Keratinocyte (primary cell): ENCODE results near the gene INPP4B. TPM values are rescaled to one million over a fixed set of nuclear protein-coding genes. Genes with fewer than 3 reads are reported as not detected.

Source experiments
- DNase-seq: peaks from one replicate; pipeline ENCODE4 v3.0.0-alpha.2; 2011; ENCODE audit warnings: low read depth, missing footprints, low spot score
- FAIRE-seq: peaks from 2 replicates; lab custom pipeline; 2011; peaks lifted over from hg19 to GRCh38; lab: Jason Lieb, UNC
- H2AFZ ChIP-seq: 2 replicates; pipeline ENCODE4 v1.6.0; 2012; ENCODE audit warnings: low read length, control low read depth, inconsistent platforms; ENCODE audit not compliant: control insufficient read depth
- H3K27ac ChIP-seq: 2 replicates; pipeline ENCODE4 v1.5.1; 2011; ENCODE audit warnings: low read length; ENCODE audit not compliant: control insufficient read depth, insufficient read depth
- H3K27me3 ChIP-seq: 3 replicates; pipeline ENCODE4 v1.6.0; 2011; ENCODE audit warnings: low read length; ENCODE audit not compliant: control insufficient read depth, insufficient read depth; ENCODE audit errors: extremely low read depth
- H3K36me3 ChIP-seq, 2 experiments: 2 replicates in 1 of 2; 3 replicates in 1 of 2; pipeline ENCODE4 v1.5.1; 2011; ENCODE audit warnings: low read length in 2 of 2, mild to moderate bottlenecking in 1 of 2; ENCODE audit not compliant: control insufficient read depth in 2 of 2, insufficient read depth in 2 of 2; ENCODE audit errors: extremely low read depth in 1 of 2
- H3K4me1 ChIP-seq: 3 replicates; pipeline ENCODE4 v1.5.1; 2011; ENCODE audit warnings: low read length; ENCODE audit not compliant: control insufficient read depth, insufficient read depth; ENCODE audit errors: extremely low read depth
- H3K4me2 ChIP-seq: 3 replicates; pipeline ENCODE4 v1.6.0; 2011; ENCODE audit warnings: low read depth, low read length; ENCODE audit not compliant: control insufficient read depth, insufficient read depth; ENCODE audit errors: extremely low read depth
- H3K4me3 ChIP-seq, 3 experiments: fragments of 200-600 bp in 1 of 3; sonication (generic) in 1 of 3; 2 replicates in 2 of 3; 3 replicates in 1 of 3; pipeline ENCODE4 v1.5.1; 2011 to 2016; ENCODE audit warnings: low read length in 3 of 3, mild to moderate bottlenecking in 3 of 3, control low read depth in 2 of 3, inconsistent platforms in 1 of 3, low read depth in 1 of 3, mixed read lengths in 1 of 3, mixed run types in 1 of 3, moderate library complexity in 1 of 3; ENCODE audit not compliant: control insufficient read depth in 2 of 3, insufficient read depth in 2 of 3; ENCODE audit errors: extremely low read depth in 1 of 3
- H3K79me2 ChIP-seq: 2 replicates; pipeline ENCODE4 v1.6.0; 2012; ENCODE audit warnings: low read length; ENCODE audit not compliant: control insufficient read depth, insufficient read depth
- H3K9ac ChIP-seq: 3 replicates; pipeline ENCODE4 v1.6.0; 2011; ENCODE audit warnings: low read length; ENCODE audit not compliant: control insufficient read depth, insufficient read depth; ENCODE audit errors: extremely low read depth
- H3K9me1 ChIP-seq: 3 replicates; pipeline ENCODE4 v1.6.0; 2011; ENCODE audit warnings: low read length; ENCODE audit not compliant: control insufficient read depth, insufficient read depth; ENCODE audit errors: extremely low read depth
- H3K9me3 ChIP-seq: 2 replicates; pipeline ENCODE4 v1.5.1; 2012; ENCODE audit warnings: low read depth, low read length; ENCODE audit not compliant: control insufficient read depth
- H4K20me1 ChIP-seq: 3 replicates; pipeline ENCODE4 v1.6.0; 2011; ENCODE audit warnings: low read length; ENCODE audit not compliant: control insufficient read depth, insufficient read depth; ENCODE audit errors: extremely low read depth
- EZH2 ChIP-seq: IDR thresholded peaks from one replicate; pipeline ENCODE4 v1.6.1; 2012; ENCODE audit warnings: inconsistent platforms, mild to moderate bottlenecking, low read length, moderate library complexity
- dilution Hi-C: fragments of 300-500 bp; cut with MboI; formaldehyde crosslinking; loops from one replicate; pipeline ENCODE4 v1.7.0; 2020; ENCODE audit warnings: low sequenced_read_pairs; ENCODE audit not compliant: extremely low pct_ligation_motif_present
- polyA plus RNA-seq, 5 experiments: library from polyadenylated mRNA; depleted of rRNA in 3 of 5; stranded (reverse) in 3 of 5; stranded (forward) in 1 of 5; unstranded in 1 of 5; fragments of >200 nt; gene quantifications; 1 replicate in 1 of 5; 2 replicates in 3 of 5; 3 replicates in 1 of 5; pipeline versions ENCODE4 v1.2.1 to v1.2.3, GENCODE V29; 2011 to 2012; ENCODE audit warnings: missing spikeins in 2 of 5, low read depth in 1 of 5, low replicate concordance in 1 of 5
- TF ChIP-seq, protein P1 (sequence below), 3 experiments: IDR thresholded peaks in 1 of 3; conservative IDR thresholded peaks in 1 of 3; optimal IDR thresholded peaks in 1 of 3; 2 replicates in 2 of 3; 3 replicates in 1 of 3; pipeline versions ENCODE3 to v1.5.1; 2011; ENCODE audit warnings: low read length in 3 of 3, mild to moderate bottlenecking in 3 of 3, moderate library complexity in 2 of 3, control low read depth in 1 of 3, inconsistent platforms in 1 of 3; ENCODE audit not compliant: insufficient read depth in 2 of 3; ENCODE audit errors: extremely low read depth in 1 of 3

INPP4B gene
- polyA plus RNA-seq, 1 donor (not counting 4 experiments of a cell fraction or from before 2014, with no cell fraction given): 50.2 TPM

DNA sequence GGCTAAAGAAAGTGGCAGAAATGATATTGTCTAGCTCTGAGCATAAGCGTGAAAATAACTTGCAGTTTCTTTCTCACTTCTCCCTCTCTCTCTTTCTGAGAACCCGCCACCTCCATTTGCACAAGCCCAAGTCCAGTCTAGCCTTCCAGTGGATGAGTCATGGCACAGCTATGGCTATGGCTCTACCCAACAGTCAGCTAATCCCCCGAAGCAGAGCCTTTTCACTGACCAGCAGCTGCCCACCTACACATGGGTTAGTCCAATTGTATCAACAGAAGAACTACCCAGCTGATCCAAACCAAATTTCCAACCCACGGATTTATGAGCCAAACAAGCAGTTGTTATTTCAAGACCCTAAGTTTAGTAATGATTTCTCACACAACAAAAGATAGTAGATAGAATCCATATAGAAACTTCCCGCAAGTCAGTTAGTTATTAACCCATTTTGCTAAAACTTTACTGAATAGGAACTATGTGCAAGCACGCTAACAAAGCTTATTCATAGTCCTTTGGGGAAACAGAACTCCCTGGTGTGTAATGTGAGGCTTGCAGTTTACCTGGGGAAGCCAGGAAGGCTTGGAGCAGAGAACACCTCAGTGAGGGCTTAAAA is 282.3 kb downstream of the INPP4B start:
- no peak overlapping the region for H2AFZ ChIP-seq
- no peaks in the 10 kb centered on the region for H3K79me2 ChIP-seq
- no peaks in the 10 kb centered on the region for H3K27me3 ChIP-seq
- H4K20me1 ChIP-seq: no peaks in the 10 kb centered on the region
- no peaks in the 10 kb centered on the region for H3K36me3 ChIP-seq
- H3K9me3 ChIP-seq: no peaks in the 10 kb centered on the region
- no peak overlapping the region for H3K27ac ChIP-seq
- H3K4me1 ChIP-seq: peaks cover 11% of the 10 kb centered on the region
- DNase-seq (no peak), FAIRE-seq (peak; percentile 87)
- H3K9me1 ChIP-seq: no peaks in the 10 kb centered on the region
- no peak overlapping the region for H3K4me3 ChIP-seq
- no peak for TF ChIP-seq EZH2
- TF ChIP-seq, protein P1, sequence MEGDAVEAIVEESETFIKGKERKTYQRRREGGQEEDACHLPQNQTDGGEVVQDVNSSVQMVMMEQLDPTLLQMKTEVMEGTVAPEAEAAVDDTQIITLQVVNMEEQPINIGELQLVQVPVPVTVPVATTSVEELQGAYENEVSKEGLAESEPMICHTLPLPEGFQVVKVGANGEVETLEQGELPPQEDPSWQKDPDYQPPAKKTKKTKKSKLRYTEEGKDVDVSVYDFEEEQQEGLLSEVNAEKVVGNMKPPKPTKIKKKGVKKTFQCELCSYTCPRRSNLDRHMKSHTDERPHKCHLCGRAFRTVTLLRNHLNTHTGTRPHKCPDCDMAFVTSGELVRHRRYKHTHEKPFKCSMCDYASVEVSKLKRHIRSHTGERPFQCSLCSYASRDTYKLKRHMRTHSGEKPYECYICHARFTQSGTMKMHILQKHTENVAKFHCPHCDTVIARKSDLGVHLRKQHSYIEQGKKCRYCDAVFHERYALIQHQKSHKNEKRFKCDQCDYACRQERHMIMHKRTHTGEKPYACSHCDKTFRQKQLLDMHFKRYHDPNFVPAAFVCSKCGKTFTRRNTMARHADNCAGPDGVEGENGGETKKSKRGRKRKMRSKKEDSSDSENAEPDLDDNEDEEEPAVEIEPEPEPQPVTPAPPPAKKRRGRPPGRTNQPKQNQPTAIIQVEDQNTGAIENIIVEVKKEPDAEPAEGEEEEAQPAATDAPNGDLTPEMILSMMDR (optimal IDR thresholded peaks at IDR 0.05 in 1 of 3, IDR thresholded peaks at IDR 0.05 in 1 of 3, conservative IDR thresholded peaks at IDR 0.05 in 1 of 3; ENCODE audit: extremely low read depth in 1 of 3, insufficient read depth in 2 of 3, low read length in 3 of 3): no peak
- dilution Hi-C loops: loop anchor here (25.0 kb wide), 1 partner anchor 176 kb away; no protein-coding TSS in a partner anchor
- H3K9ac ChIP-seq: no peak overlapping the region
- no peak overlapping the region for H3K4me2 ChIP-seq

DNA sequence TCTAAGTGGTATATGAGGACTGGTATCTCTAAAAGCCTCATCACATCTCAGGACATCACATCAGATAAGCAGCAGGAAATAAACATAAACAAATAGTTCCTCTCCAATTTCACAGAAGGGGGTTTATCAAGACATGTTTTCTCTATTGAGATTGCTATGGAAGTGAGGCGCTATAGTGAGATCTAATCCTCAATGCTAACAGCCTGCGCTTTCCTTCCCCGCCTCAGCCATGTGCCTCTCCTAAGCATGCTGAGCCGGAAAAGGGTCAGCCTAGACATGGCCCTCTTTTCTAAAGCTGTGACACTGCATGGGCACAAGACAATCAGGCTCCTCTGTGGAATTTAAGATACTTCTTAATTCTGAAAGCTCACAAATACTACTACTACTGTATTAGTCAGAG is 286.1 kb downstream of the INPP4B start:
- dilution Hi-C loops: loop anchor here (25.0 kb wide), 1 partner anchor 173 kb away; no protein-coding TSS in a partner anchor
- TF ChIP-seq, protein P1 (optimal IDR thresholded peaks at IDR 0.05 in 1 of 3, IDR thresholded peaks at IDR 0.05 in 1 of 3, conservative IDR thresholded peaks at IDR 0.05 in 1 of 3; ENCODE audit: extremely low read depth in 1 of 3, insufficient read depth in 2 of 3, low read length in 3 of 3): no peak
- no peak for TF ChIP-seq EZH2
- H3K27me3 ChIP-seq: no peaks in the 10 kb centered on the region
- H3K9me3 ChIP-seq: no peaks in the 10 kb centered on the region
- no peak for FAIRE-seq
- H3K4me3 ChIP-seq: no peak overlapping the region
- H2AFZ ChIP-seq: no peak overlapping the region
- H3K4me2 ChIP-seq: no peak overlapping the region
- H4K20me1 ChIP-seq: no peaks in the 10 kb centered on the region
- no peaks in the 10 kb centered on the region for H3K36me3 ChIP-seq
- no peak overlapping the region for H3K27ac ChIP-seq
- no peaks in the 10 kb centered on the region for H3K79me2 ChIP-seq
- no peaks in the 10 kb centered on the region for H3K9me1 ChIP-seq
- H3K4me1 ChIP-seq: peaks cover 10% of the 10 kb centered on the region
- no peak for DNase-seq
- H3K9ac ChIP-seq: no peak overlapping the region
